DND-41 (cell line): ENCODE measurements around the gene EPB41L2.

Experiments used
- ATAC-seq: fragments of 200-7000 bp; cut with Tn5 transposase; 3 replicates; pipeline ENCODE4 v1.9.1; 2021; ENCODE audit warnings: low read depth; ENCODE audit not compliant: insufficient read depth
- DNase-seq: peaks from one replicate; pipeline ENCODE4 v3.0.0-alpha.2; 2020
- H2AFZ ChIP-seq: 2 replicates; pipeline ENCODE4 v1.6.0; 2012; ENCODE audit warnings: low read depth, low read length
- H3K27ac ChIP-seq: 2 replicates; pipeline ENCODE4 v1.5.1; 2012; ENCODE audit warnings: low read length, inconsistent platforms
- H3K27me3 ChIP-seq: fragments of 200-600 bp; sonication (generic); 2 replicates; pipeline ENCODE4 v1.6.0; 2012; ENCODE audit warnings: low read length, mild to moderate bottlenecking, inconsistent platforms; ENCODE audit not compliant: insufficient read depth, poor library complexity
- H3K36me3 ChIP-seq: 2 replicates; pipeline ENCODE4 v1.5.1; 2012; ENCODE audit warnings: low read length, inconsistent platforms; ENCODE audit not compliant: insufficient read depth
- H3K4me1 ChIP-seq: 2 replicates; pipeline ENCODE4 v1.5.1; 2012; ENCODE audit warnings: mild to moderate bottlenecking, low read length; ENCODE audit not compliant: insufficient read depth
- H3K4me2 ChIP-seq: 2 replicates; pipeline ENCODE4 v1.6.0; 2012; ENCODE audit warnings: mild to moderate bottlenecking, moderate library complexity, low read length, inconsistent platforms; ENCODE audit not compliant: insufficient read depth
- H3K4me3 ChIP-seq, 2 experiments: fragments of 200-600 bp in 1 of 2; shearing (Covaris generic) in 1 of 2; 2 replicates each; pipeline ENCODE4 v1.5.1; 2012 to 2016; ENCODE audit warnings: inconsistent platforms in 2 of 2, low read length in 2 of 2, mild to moderate bottlenecking in 2 of 2, low read depth in 1 of 2, moderate library complexity in 1 of 2
- H3K79me2 ChIP-seq: 2 replicates; pipeline ENCODE4 v1.6.0; 2012; ENCODE audit warnings: low read length, inconsistent platforms; ENCODE audit not compliant: insufficient read depth
- H3K9ac ChIP-seq: 2 replicates; pipeline ENCODE4 v1.6.0; 2012; ENCODE audit warnings: low read depth, mild to moderate bottlenecking, inconsistent platforms, low read length, moderate library complexity
- H3K9me3 ChIP-seq: 2 replicates; pipeline ENCODE4 v1.5.1; 2012; ENCODE audit warnings: low read length, moderate library complexity, mild to moderate bottlenecking, inconsistent platforms; ENCODE audit not compliant: insufficient read depth, severe bottlenecking
- H4K20me1 ChIP-seq: 2 replicates; pipeline ENCODE4 v1.6.0; 2012; ENCODE audit warnings: low read length; ENCODE audit not compliant: insufficient read depth
- CTCF ChIP-seq: IDR thresholded peaks from 2 replicates; pipeline ENCODE4 v1.5.1; 2012; ENCODE audit warnings: borderline replicate concordance, low read length, moderate library complexity, mild to moderate bottlenecking; ENCODE audit not compliant: poor library complexity, severe bottlenecking; ENCODE audit errors: extremely low read depth
- EZH2 ChIP-seq: IDR thresholded peaks from 3 replicates; pipeline ENCODE4 v1.6.1; 2012; ENCODE audit warnings: borderline replicate concordance, low read depth, mild to moderate bottlenecking, moderate library complexity, low read length, inconsistent platforms; ENCODE audit not compliant: severe bottlenecking

The EPB41L2 gene

GRCh38 chr6:130863415-130864230, 199.4 kb downstream of the EPB41L2 start:
- ATAC-seq, result no peak
- H3K4me3 ChIP-seq, result no peak overlapping the region

GRCh38 chr6:130862370-130862769, 200.7 kb downstream of the EPB41L2 start:
- Histone ChIP-seq H3K9ac (no peak overlapping the region), H3K4me2 (no peak overlapping the region), H3K9me3 (no peaks in the 10 kb centered on the region), H3K27me3 (no peaks in the 10 kb centered on the region), H3K36me3 (peaks cover 46% of the 10 kb centered on the region), H3K4me3 (no peak overlapping the region), H3K27ac (no peak overlapping the region), H3K4me1 (no peaks in the 10 kb centered on the region), H2AFZ (no peak overlapping the region), H3K79me2 (no peaks in the 10 kb centered on the region), H4K20me1 (no peaks in the 10 kb centered on the region)
- DNase-seq (no peak), ATAC-seq (no peak)
- TF ChIP-seq CTCF (no peak), EZH2 (no peak)

More at GRCh38 chr6:130863415-130864230, 199.4 kb downstream of the EPB41L2 start:
- DNase-seq, result no peak
- Histone ChIP-seq H4K20me1 (no peaks in the 10 kb centered on the region), H3K27ac (no peak overlapping the region), H3K4me2 (no peak overlapping the region), H3K9me3 (no peaks in the 10 kb centered on the region), H3K9ac (no peak overlapping the region), H3K4me1 (no peaks in the 10 kb centered on the region), H3K79me2 (no peaks in the 10 kb centered on the region), H3K36me3 (peaks cover 42% of the 10 kb centered on the region), H3K27me3 (no peaks in the 10 kb centered on the region), H2AFZ (no peak overlapping the region)
- TF ChIP-seq CTCF, result no peak
- no peak for TF ChIP-seq EZH2

GRCh38 chr6:130859161-130859867, 203.7 kb downstream of the EPB41L2 start:
- peaks cover 25% of the 10 kb centered on the region for H3K36me3 ChIP-seq

More at GRCh38 chr6:130859161-130859867, 203.7 kb downstream of the EPB41L2 start:
- Histone ChIP-seq H4K20me1 (no peaks in the 10 kb centered on the region), H2AFZ (no peak overlapping the region), H3K4me3 (no peak overlapping the region), H3K79me2 (no peaks in the 10 kb centered on the region), H3K27me3 (no peaks in the 10 kb centered on the region), H3K4me1 (no peaks in the 10 kb centered on the region), H3K9me3 (no peaks in the 10 kb centered on the region), H3K9ac (no peak overlapping the region), H3K27ac (no peak overlapping the region), H3K4me2 (no peak overlapping the region)
- DNase-seq (no peak), ATAC-seq (no peak)
- TF ChIP-seq CTCF, result no peak
- no peak for TF ChIP-seq EZH2
